AG09319 (cell line): ENCODE measurements around the gene PRR16.
"Not testable (repeated sequence)": the region's sequence is repeated elsewhere in the genome, so short reads cannot be mapped to it uniquely, and the experiment has no call there.

Experiments used
- DNase-seq: peaks from one replicate; pipeline ENCODE4 v3.0.0-alpha.2; 2010; ENCODE audit warnings: low read depth; ENCODE audit errors: extremely low read depth
- TF ChIP-seq, protein P1 (sequence below): IDR thresholded peaks from 2 replicates; pipeline ENCODE4 v1.5.1; 2011; ENCODE audit warnings: low read depth, mild to moderate bottlenecking, inconsistent platforms, low read length, moderate library complexity

The PRR16 gene

DNA sequence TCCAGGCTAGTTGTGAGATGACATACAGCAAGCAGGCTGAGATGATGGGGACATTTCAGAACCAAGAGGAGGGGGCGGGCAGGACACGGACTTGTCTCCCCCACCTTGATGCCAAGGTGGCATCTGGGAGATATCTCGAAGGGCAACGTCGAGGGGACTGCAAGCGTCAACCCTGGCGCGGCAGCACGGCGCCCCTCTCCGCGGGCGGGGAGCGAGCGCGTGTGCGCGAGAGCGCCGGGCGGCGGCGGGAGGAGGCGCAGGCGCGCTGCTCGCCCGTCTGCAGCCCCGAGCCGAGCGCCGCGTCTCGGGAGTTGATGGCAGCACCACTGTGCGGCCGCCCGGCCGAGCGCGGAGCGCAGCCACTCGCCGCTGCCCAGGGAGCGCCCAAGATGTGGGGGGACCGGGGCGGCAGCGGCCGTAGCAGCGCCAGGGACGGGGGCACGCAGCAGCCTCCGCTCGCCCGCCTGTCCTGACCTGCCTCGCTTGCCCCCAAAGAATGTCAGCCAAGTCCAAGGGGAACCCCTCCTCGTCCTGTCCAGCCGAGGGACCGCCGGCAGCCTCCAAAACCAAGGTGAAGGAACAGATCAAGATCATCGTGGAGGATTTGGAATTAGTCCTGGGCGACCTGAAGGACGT lies at the start of gene PRR16:
Gene PRR16, plus strand, starts transcription at position 310 of the 636 bp plus-strand sequence.
- TF ChIP-seq, protein P1, sequence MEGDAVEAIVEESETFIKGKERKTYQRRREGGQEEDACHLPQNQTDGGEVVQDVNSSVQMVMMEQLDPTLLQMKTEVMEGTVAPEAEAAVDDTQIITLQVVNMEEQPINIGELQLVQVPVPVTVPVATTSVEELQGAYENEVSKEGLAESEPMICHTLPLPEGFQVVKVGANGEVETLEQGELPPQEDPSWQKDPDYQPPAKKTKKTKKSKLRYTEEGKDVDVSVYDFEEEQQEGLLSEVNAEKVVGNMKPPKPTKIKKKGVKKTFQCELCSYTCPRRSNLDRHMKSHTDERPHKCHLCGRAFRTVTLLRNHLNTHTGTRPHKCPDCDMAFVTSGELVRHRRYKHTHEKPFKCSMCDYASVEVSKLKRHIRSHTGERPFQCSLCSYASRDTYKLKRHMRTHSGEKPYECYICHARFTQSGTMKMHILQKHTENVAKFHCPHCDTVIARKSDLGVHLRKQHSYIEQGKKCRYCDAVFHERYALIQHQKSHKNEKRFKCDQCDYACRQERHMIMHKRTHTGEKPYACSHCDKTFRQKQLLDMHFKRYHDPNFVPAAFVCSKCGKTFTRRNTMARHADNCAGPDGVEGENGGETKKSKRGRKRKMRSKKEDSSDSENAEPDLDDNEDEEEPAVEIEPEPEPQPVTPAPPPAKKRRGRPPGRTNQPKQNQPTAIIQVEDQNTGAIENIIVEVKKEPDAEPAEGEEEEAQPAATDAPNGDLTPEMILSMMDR, result no peak; the same call in 1 of the 2 replicates
- DNase-seq, result no peak

GRCh38 chr5:120415985-120416384 lies 48.1 kb upstream of the PRR16 start:
- DNase-seq, result no peak
- TF ChIP-seq, protein P1, result no peak

DNA sequence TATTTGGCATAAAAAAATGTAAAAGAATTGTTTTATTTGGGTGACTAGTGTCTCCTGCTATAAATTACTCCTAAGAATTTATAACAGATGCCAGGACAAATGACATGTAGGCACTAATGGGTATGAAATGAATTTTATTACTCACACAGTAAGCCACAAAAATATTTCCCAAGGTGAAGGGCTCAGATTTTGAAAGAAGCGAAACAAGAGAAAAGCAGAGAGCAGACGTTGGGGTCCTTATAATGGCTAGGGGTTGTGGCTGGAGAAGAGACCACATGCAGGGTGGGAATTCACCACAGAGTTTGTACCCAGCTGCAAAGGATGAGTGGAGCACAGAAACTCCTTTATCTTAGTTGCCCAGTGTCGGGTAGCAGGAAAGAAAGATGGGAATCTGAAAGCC lies 45.0 kb upstream of the PRR16 start:
- TF ChIP-seq, protein P1, result no peak
- DNase-seq, result no peak

DNA sequence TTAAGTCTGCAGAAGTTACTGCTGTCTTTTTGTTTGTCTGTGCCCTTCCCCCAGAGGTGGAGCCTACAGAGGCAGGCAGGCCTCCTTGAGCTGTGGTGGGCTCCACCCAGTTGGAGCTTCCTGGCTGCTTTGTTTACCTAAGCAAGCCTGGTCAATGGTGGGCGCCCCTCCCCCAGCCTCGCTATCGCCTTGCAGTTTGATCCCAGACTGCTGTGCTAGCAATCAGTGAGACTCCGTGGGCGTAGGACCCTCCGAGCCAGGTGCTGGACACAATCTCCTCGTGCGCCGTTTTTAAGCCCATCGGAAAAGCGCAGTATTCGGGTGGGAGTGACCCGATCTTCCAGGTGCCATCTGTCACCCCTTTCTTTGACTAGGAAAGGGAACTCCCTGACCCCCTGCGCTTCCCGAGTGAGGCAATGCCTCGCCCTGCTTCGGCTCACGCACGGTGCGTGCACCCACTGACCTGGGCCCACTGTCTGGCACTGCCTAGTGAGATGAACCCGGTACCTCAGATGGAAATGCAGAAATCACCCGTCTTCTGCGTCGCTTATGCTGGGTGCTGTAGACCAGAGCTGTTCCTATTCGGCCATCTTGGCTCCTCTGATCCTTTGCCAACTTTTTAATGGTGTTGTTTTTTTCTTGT lies 37.3 kb upstream of the PRR16 start:
- DNase-seq, result not testable (repeated sequence)

GRCh38 chr5:120430572-120430971 lies 33.5 kb upstream of the PRR16 start:
- no peak for DNase-seq
- TF ChIP-seq, protein P1, result no peak

DNA sequence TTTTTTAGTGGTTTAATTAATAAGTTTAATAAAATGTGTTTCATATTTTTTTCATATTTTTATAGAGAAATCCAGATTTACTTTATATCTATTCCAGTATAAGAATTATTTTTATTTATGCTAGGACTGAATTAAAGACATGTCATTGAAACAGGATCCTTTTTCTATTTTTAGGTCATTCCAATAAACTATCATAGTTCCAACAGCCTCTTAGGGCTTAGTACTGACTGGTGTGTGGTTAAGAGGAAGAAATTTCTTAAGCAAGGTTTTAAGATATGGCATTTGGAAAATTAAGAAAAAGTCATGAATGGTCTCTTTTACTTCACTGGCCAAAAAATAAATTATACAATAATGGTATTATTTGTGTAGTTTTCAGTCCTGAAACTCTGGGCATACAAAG lies 31.2 kb upstream of the PRR16 start:
- TF ChIP-seq, protein P1, result no peak
- DNase-seq, result no peak

DNA sequence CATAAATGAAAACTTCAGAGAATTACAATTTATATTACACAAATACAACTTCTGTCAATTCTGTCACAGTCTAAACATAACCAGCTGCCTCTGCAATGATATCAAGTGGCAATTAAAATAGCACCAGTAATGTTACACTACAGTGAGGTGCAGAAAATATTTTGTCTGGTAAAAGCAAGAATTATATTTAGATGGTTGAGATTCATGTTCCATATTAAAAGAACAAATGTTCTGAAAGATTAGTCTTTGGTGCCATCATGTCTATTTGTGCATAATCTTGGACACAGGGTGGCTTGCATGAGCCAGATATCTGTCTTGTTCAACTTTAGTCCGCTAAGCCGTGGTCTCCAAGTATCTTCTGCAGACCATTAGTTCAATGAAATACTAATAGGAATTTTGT lies 29.0 kb upstream of the PRR16 start:
- TF ChIP-seq, protein P1, result no peak

DNA sequence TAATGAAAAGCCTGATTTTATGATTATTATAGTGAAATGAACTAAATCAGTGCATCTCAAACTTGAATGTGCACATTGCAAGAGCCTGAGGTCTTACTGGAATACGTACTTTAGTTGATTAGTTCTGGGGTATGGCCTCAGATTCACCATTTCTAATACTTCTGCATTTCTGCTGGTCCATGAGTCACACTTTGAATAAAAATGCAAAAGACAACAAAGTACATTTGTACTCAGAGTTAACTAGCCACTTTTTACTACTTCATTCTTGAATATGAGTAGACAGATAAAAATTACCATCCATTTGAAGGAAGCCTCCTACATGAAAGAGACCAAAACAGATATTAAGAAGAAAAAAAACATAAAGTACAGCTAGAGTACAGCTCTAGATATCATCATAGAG lies 27.1 kb upstream of the PRR16 start:
- no peak for DNase-seq
- TF ChIP-seq, protein P1, result no peak

More for the DNA sequence above, 29.0 kb upstream of the PRR16 start:
- DNase-seq, result no peak
